Psoas muscle (tissue), 8 donors: Measurements from ENCODE around the gene ACY1. TPM values are rescaled to one million over a fixed set of nuclear protein-coding genes. Genes with fewer than 3 reads are reported as not detected.
A peak's percentile ranks its signal among the peaks of the same experiment; 100 is the strongest.

Experiments
- ATAC-seq, 4 donors: fragments of 200-7000 bp; cut with Tn5 transposase; one replicate each; pipeline ENCODE4 v1.9.1; 2020; ENCODE audit warnings: moderate library complexity in 3 of 4, mild to moderate bottlenecking in 2 of 4
- DNase-seq, 2 donors: peaks; one replicate each; pipeline ENCODE4 v3.0.0-alpha.2; 2020
- H3K27ac ChIP-seq: fragments of 200-600 bp; one replicate; pipeline ENCODE4 v1.8.0; 2022
- H3K27me3 ChIP-seq, 3 donors: fragments of 200-600 bp in 1 of 3; one replicate each; pipeline versions ENCODE4 v1.6.1 to v1.8.0; 2013 to 2022; ENCODE audit warnings: low read length in 2 of 3, mild to moderate bottlenecking in 2 of 3, moderate library complexity in 1 of 3; ENCODE audit not compliant: insufficient read depth in 3 of 3
- H3K36me3 ChIP-seq, 2 donors: fragments of 200-600 bp in 1 of 2; one replicate each; pipeline versions ENCODE4 v1.6.1 to v1.8.0; 2013 to 2022; ENCODE audit warnings: low read depth in 1 of 2, mild to moderate bottlenecking in 1 of 2, moderate library complexity in 1 of 2; ENCODE audit not compliant: insufficient read depth in 1 of 2
- H3K4me1 ChIP-seq: fragments of 200-600 bp; one replicate; pipeline ENCODE4 v1.8.0; 2022
- H3K4me3 ChIP-seq: fragments of 200-600 bp; one replicate; pipeline ENCODE4 v1.8.0; 2022; ENCODE audit warnings: mild to moderate bottlenecking
- H3K9me3 ChIP-seq: fragments of 200-600 bp; one replicate; pipeline ENCODE4 v1.8.0; 2022
- CTCF ChIP-seq: fragments of 200-600 bp; IDR thresholded peaks from one replicate; pipeline ENCODE4 v1.8.0; 2022; ENCODE audit warnings: antibody characterized with exemption
- WGBS, 3 donors: extraction: QIAGEN DNeasy Blood & Tissue Kit; methylation state at CpG; one replicate each; pipeline versions ENCODE4 v1.1.6 to v1.1.7; 2013; 5-methylcytosine and 5-hydroxymethylcytosine counted together
- intact Hi-C, 2 donors: fragments of 100-400 bp; cut with DNase I; formaldehyde crosslinking; loops; one replicate each; pipeline versions ENCODE4 v1.11.0 to v1.14.2; 2022
- polyA plus RNA-seq, 3 donors: library from polyadenylated mRNA; stranded (reverse); fragments of 200-250 nt; gene quantifications; one replicate each; pipeline ENCODE4 v1.2.3, GENCODE V29; 2013
- total RNA-seq, 4 donors: library from RNA; stranded (reverse); fragmentation: NEBNext Ultra II Directional in 2 of 4; extraction: Animal tissue kit (Norgen Biotek cat#: 25700) in 2 of 4; gene quantifications; one replicate each; pipeline versions ENCODE4 v1.2.1 to v1.2.4, GENCODE V29; 2021 to 2023
- donor health status: healthy with polysubstance abuse.
- donor health status: DM: no; HTN: no; CAD: no; lungs with moderate emphysema.
- donor health status: Bipolar disorder and iron deficiency.
- donor health status: healthy.
- donor health status: DM: yes; HTN: yes; CAD: no.
- donor health status: DM: no; HTN: no; CAD: no.
- donor health status: DM: no; HTN: no; CAD: no.
- donor health status: DM: yes; HTN: yes; CAD: no.

ACY1 gene
- total and polyA plus RNA-seq, 7 donors, result 19.9 to 59.3 (median 37.6) TPM

GRCh38 chr3:51946796-51947195 lies 36.5 kb upstream of the ACY1 start:
- no peak overlapping the region for H3K27ac ChIP-seq
- intact Hi-C loops, result no loop called here
- peaks cover 0 to 56% of the 10 kb centered on the region in 2 donors for H3K36me3 ChIP-seq
- no peaks in the 10 kb centered on the region for H3K9me3 ChIP-seq
- no peak for DNase-seq
- no peaks in the 10 kb centered on the region for H3K27me3 ChIP-seq
- no peak for ATAC-seq
- no peak overlapping the region for H3K4me3 ChIP-seq
- WGBS, 3 donors, result 66 to 78% (median 72%) methylated on average over 3 to 4 of the region's 4 CpGs
- TF ChIP-seq CTCF, result no peak
- peaks cover 9% of the 10 kb centered on the region for H3K4me1 ChIP-seq

- no peaks in the 10 kb centered on the region for H3K27me3 ChIP-seq
- 69 to 79% (median 74%) methylated on average over 10 to 13 of the region's 13 CpGs for WGBS, 3 donors
- no peak overlapping the region for H3K27ac ChIP-seq
- TF ChIP-seq CTCF, result no peak
- intact Hi-C loops, result no loop called here
- ATAC-seq (no peak), DNase-seq (no peak)
- H3K4me3 ChIP-seq, result no peak overlapping the region
- peaks cover 0 to 56% of the 10 kb centered on the region in 2 donors for H3K36me3 ChIP-seq
- peaks cover 9% of the 10 kb centered on the region for H3K4me1 ChIP-seq
- H3K9me3 ChIP-seq, result no peaks in the 10 kb centered on the region
Observed at GRCh38 chr3:51947215-51947900, 36.0 kb upstream of the ACY1 start.

- intact Hi-C loops, result no loop called here
- Histone ChIP-seq H3K4me1 (peaks cover 4% of the 10 kb centered on the region), H3K36me3 (peaks cover 0 to 56% of the 10 kb centered on the region in 2 donors), H3K4me3 (no peak overlapping the region), H3K27me3 (no peaks in the 10 kb centered on the region), H3K27ac (no peak overlapping the region), H3K9me3 (no peaks in the 10 kb centered on the region)
- WGBS, 3 donors, result 89 to 95% (median 89%) methylated on average over 10 of the region's 10 CpGs
- DNase-seq, result no peak
- no peak for ATAC-seq
- TF ChIP-seq CTCF, result no peak
Observed at GRCh38 chr3:51948016-51948580, 35.2 kb upstream of the ACY1 start.

GRCh38 chr3:51949121-51949520 lies 34.2 kb upstream of the ACY1 start:
- no peak for TF ChIP-seq CTCF
- ATAC-seq, result no peak
- 77 to 92% (median 90%) methylated on average over 5 of the region's 5 CpGs for WGBS, 3 donors
- Histone ChIP-seq H3K4me1 (no peaks in the 10 kb centered on the region), H3K9me3 (no peaks in the 10 kb centered on the region), H3K27ac (no peak overlapping the region), H3K27me3 (no peaks in the 10 kb centered on the region), H3K4me3 (no peak overlapping the region), H3K36me3 (peaks cover 0 to 55% of the 10 kb centered on the region in 2 donors)
- DNase-seq, result peak in 1 of 2 donors; percentile 35
- intact Hi-C loops, result no loop called here
